Jurkat, Clone E6-1 (cell line): ENCODE data around the gene SET. TPM values are rescaled to one million over a fixed set of nuclear protein-coding genes. Genes with fewer than 3 reads are reported as not detected.
"Not testable (repeated sequence)": the region's sequence is repeated elsewhere in the genome, so short reads cannot be mapped to it uniquely, and the experiment has no call there.

Experiments
- DNase-seq: peaks from one replicate; pipeline ENCODE4 v3.0.0-alpha.2; 2011; ENCODE audit warnings: low read depth, low spot score
- H3K4me3 ChIP-seq: 2 replicates; pipeline ENCODE4 v1.5.1; 2011; ENCODE audit warnings: mild to moderate bottlenecking, low read length, control low read depth, moderate library complexity
- polyA plus RNA-seq: library from polyadenylated mRNA; unstranded; fragments of >200 nt; gene quantifications from one replicate; pipeline ENCODE4 v1.2.1, GENCODE V29; 2012; ENCODE audit warnings: missing spikeins; ENCODE audit not compliant: insufficient read length, insufficient read depth

Gene SET, protein sequence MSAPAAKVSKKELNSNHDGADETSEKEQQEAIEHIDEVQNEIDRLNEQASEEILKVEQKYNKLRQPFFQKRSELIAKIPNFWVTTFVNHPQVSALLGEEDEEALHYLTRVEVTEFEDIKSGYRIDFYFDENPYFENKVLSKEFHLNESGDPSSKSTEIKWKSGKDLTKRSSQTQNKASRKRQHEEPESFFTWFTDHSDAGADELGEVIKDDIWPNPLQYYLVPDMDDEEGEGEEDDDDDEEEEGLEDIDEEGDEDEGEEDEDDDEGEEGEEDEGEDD
- 633 TPM for polyA plus RNA-seq

DNA sequence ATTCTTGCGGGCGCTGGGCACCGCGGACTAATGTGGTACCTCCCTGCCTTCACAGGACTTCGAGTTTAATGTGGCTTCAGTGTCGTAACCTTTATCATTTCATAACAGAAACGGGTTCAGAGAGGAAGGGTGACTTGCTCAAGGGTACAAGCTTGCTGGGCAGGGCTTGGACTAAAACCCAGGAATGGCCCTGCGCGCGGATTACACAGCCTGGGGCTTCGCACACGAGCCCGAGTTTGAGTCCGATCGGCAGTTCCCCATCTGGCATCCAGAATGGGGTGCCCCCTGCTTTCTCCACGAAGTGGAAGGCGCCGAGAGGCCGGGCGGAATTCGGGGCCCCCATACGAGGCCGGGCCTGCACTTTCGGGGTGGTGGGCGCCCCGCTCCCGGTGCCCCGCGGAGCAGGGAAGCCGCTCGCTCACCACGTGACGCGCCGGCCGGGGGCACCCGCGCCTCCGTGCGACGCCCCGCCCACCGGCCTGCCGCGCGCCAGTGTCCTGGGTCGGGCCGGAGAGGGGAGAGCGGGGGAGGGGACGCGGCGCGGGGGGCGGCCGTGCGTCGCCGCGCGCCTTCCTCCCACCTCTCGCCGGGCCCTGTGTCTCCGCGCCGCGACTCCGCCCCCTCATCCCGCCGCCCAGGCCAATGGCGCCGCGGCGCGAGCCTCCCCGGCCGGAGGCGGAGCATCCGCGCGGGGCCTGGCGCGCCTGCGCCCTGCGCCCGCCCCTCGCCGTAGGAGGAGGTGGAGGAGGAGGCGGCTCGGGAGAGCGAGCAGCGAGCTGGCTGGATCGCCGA, at the start of gene SET:
SET (plus strand) TSS at position 722 of the 792 bp plus-strand sequence. CDS start 361 bp downstream, outside the sequence.
- peak; percentile 84 for DNase-seq
- peak within 1 kb of the TSS; percentile 81 for H3K4me3 ChIP-seq

DNA sequence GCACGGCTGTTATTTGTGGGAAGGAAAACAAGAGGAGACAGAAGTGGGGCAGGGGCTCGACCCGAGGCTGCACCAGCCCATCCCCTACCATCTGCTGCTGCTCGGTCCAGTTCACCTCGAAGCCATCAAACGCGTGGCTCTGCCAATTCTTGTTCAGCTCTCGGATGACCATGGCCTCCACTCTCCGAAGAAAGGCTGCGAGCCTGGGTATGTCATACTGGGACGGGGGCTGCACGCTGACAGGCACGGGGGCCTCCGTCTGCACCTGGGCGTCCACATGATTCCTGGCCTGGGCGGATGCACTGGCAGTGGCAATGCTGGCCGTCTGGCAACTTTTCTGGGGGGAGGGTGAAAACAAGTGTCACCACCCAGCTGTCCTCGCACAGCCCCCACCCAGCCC, 48.4 kb upstream of the SET start:
- no peak overlapping the region for H3K4me3 ChIP-seq
- DNase-seq, result no peak

DNA sequence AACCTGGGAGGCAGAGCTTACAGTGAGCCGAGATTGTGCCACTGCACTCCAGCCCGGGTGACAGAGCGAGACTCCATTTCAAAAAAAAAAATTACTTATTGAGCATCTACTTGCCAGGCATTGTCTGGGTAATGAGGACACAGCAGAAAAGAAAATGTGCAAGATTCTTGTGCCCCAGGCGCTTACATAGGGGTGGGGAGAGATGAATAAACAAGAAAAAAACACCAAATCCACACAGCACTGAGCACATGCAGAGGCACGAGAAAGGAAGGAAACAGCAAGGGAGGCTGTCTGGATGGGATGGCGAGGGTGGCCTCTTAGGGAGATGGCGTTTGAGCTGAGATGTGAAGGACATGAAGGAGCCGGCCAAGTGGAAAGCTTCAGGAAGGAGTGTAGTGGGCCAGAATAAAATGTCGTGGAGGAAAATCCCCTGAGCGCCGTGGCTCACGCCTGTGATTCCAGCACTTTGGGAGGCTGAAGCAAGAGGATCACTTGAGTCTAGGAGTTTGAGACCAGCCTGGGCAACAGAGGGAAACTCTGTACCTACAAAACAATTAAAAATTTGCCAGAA, 46.3 kb upstream of the SET start:
- H3K4me3 ChIP-seq, result no peak overlapping the region
- DNase-seq, result no peak

DNA sequence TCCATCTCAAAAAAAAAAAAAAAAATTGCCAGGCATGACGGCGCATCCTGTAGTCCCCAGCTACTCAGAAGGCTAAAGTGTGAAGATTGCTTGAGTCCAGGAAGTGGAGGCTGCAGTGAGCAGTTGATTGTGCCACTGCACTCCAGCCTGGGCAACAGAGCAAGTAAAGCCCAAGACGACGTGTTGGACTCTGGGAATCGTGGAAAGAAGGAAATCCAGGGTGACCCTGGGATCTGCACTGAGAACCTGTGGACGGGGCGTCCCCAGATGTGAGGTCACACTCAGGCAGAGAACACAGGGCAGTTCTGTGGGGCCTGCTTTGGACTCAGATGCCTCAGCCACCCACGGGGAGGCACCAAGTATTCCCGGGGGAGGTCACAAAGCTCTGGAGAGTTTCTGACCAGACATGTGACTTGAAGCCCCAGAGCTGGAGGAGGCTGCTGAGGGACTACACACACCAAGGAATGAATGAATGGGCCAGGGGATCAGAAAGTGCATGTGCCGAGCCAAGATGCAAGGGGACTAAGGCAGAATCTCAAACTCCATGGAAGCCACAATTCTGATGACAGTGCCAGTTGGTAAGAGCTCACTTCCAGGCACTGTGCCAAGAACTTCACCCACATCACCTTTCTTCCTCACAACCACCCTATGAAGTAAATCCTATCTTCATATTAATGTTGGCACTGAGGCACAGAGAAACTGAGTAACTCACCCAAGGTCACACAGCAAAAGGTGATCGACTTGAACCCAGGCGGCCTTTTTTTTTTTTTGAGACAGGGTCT, 45.3 kb upstream of the SET start:
- peak; percentile 45 for DNase-seq

DNA sequence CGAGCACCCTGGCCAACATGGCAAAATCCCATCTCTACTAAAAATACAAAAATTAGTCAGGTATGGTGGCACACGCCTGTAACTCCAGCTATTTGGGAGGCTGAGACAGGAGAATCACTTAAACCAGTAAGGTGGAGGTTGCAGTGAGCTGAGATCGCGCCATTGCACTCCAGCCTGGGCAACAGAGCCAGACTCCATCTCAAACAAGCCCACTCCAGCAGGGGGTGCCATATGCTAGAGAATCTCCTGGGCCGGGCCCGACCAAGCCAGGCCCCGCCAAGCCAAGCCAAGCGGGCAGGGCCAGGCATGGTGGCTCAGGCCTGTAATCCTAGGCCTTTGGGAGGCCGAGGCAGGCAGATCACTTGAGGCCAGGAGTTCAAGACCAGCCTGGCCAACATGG, 40.8 kb upstream of the SET start:
- DNase-seq, result not testable (repeated sequence)

More for the DNA sequence above, 45.3 kb upstream of the SET start:
- no peak overlapping the region for H3K4me3 ChIP-seq

DNA sequence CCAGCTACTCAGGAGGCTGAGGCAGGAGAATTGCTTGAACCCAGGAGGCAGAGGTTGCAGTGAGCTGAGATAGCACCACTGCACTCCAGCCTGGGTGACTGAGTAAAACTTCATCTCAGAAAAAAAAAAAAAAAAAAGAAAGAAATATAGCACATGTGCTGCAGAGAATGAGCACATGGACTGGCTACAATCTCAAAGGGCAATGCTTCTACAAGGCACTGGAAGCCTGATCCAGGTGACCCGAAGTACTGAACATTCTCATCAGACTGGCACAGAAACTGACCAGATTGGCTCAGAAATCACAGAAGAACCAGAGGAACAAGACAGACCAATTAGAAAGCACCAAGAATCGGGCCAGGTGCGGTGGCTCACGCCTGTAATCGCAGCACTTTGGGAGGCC, 37.2 kb upstream of the SET start:
- no peak overlapping the region for H3K4me3 ChIP-seq
- DNase-seq, result no peak

More for the DNA sequence above, 40.8 kb upstream of the SET start:
- H3K4me3 ChIP-seq, result not testable (repeated sequence)

DNA sequence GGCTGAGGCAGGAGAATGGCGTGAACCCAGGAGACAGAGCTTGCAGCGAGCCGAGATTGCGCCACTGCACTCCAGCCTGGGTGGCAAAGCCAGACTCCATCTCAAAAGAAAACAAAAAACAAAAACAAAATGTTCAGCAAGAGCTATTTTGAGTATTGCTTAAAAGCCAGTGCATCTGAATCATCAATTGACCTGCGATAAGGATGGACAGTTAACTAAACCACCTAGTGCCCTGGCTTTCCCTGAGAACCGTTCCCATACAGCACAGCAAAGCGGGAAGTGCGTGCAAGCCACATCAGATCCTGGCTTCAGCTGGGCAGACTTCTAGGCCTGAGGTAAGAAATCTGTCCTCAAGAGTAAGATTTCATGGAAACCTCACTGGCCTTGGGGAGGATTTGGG, 35.1 kb upstream of the SET start:
- no peak overlapping the region for H3K4me3 ChIP-seq
- DNase-seq, result no peak

DNA sequence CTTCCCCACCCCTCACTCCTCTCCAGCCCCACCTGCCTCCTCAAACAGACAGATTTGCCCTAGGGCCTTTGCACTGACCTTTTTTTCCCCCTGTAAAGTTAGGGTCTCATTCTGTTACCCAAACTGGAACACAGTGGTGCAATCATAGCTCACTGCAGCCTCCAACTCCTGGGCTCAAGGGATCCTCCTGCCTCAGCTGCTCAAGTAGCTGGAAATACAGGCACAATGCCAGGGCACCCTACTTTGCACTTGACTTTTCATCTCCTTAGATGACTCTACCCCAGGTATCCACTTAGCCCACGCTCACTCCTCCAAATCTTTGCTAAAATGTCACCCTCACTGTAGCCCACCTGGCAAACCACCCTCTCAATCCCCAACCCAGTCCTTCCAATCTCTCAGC, 34.5 kb upstream of the SET start:
- no peak overlapping the region for H3K4me3 ChIP-seq

DNA sequence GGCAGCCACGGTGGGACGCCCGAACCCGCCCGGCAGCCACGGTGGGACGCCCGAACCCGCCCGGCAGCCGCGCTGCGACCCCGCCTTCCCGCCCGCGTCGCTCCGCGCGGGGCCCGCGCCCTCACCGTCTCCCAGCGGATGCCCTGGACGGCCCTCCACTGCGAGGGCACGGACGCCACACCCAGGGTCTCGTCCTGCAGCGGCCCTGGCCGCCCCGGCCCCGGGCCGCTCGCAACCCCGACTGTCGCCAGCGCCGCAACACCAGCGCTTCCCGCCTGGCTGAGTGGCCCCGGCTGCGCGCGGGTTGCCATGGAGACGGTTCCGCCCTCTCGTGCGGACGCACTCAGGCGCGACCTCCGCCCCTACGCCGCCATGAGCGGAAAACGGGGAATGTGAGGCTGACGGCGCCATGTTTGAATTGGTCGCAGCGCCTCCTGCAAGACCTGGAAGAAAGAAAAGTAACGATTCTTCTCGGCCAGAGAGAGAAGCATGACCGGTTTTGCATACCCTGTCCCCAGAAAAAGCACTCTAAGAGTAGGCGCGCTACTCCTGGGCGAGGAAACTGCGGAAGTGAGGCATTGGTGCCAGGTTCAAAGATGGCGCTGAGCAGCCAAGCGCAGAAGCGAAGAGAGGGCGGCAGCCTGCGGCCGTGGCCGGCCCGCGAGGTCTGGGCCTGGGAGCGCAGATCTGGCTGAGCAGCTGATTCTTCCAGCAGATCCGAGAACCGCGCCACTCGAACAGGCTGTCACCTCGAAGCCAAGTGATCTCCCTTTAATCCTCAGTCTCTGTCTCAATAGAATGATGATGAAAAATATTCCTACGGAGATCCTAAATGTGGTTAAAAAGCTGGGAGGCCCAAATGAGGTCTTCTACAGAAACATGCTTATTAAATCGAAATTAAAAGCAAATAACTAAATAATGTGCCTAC, 32.3 kb upstream of the SET start, which contains the start of gene DYNC2I2:
DYNC2I2 (minus strand) TSS at position 432 of the 928 bp plus-strand sequence; CDS start at position 311, 121 bp downstream.
- DNase-seq, result peak; percentile 90
- peak within 1 kb of the TSS; percentile 85 for H3K4me3 ChIP-seq

More for the DNA sequence above, 34.5 kb upstream of the SET start:
- DNase-seq, result no peak

DNA sequence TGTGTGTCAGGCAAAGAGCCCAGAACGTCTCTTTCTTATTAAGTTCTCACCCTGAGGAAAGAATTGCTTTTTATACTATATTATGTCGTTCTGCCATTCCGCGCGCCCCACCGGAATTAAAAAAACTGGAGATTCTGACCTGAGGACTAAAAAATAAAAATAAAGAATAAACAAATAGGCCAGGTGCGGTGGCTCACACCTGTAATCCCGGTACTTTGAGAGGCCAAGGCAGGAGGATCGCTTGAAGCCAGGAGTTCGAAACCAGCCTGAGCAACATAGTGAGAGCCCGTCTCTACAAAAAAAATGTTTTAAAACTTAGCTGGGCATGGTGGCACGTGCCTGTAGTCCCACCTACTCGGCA, 31.7 kb upstream of the SET start:
- peak overlapping the region; percentile 85 for H3K4me3 ChIP-seq
- no peak for DNase-seq

DNA sequence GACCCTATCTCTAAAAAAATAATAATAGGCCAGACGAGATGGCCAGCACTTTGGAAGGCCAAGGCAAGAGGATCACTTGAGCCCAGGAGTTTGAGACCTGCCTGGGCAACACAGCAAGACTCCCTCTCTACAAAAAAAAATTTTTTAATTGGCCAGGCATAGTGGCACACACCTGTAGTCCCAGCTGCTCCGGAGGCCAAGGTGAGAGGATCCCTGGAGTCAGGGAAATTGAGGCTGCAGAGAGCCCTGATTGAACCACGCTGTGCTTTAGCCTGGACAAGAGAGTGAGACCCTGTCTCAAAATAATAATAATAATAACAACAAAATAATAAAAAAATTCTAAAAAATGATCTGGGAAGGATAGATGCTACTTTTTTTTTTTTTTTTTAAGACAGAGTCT, 31.2 kb upstream of the SET start:
- DNase-seq, result no peak
- H3K4me3 ChIP-seq, result no peak overlapping the region

DNA sequence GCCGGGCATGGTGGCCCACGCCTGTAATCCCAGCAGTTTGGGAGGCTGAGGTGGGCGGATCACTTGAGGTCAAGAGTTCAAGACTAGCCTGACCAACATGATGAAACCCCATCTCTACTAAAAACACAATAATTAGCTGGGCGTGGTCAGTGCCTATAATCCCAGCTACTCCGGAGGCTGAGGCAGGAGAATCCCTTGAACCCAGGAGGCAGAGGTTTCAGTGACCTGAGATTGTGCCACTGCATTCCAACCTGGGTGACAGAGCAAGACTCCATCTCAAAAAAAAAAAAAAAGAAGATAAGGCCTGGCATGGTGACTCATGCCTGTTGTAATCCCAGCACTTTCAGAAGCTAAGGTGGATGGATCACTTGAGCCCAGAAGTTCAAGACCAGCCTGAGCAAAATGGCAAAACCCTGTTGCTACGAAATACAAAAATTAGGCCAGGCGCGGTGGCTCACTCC, 22.5 kb upstream of the SET start:
- not testable (repeated sequence) for DNase-seq

DNA sequence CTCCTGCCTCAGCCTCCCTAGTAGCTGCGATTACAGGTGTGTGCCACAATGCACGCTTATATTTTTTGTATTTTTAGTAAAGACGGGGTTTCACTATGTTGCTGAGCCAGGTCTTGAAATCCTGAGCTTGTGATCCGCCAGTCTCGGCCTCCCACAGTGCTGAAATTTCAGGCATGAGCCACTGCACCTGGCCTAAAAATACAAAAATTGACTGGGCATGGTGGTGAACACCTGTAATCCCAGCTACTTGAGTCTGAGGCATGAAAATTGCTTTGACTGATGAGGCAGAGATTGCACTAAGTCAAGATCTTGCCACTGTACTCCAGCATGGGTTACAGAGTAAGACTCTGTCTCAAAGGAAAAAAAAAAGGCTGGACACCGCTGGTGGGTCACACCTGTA, 19.2 kb upstream of the SET start:
- H3K4me3 ChIP-seq, result no peak overlapping the region
- DNase-seq, result no peak

More for the DNA sequence above, 22.5 kb upstream of the SET start:
- not testable (repeated sequence) for H3K4me3 ChIP-seq

DNA sequence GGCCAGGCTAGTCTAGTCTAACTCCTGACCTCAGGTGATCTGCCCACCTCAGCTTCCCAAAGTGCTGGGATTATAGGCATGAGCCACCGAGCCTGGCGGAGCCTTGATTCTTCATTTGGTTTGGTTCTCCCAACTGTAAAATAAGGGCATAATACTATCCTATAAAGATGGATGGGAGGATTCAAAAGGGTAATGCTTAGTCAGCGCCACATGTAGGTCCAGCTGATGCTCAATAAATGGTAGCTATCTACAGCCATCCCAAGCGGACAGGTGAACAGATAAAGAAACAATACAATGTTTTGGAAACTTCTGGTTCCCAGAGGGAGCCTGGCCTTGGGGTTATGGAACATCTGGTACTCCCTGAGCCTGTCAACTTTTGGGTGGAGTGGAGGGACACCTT, 13.6 kb upstream of the SET start:
- H3K4me3 ChIP-seq, result no peak overlapping the region
- DNase-seq, result no peak

DNA sequence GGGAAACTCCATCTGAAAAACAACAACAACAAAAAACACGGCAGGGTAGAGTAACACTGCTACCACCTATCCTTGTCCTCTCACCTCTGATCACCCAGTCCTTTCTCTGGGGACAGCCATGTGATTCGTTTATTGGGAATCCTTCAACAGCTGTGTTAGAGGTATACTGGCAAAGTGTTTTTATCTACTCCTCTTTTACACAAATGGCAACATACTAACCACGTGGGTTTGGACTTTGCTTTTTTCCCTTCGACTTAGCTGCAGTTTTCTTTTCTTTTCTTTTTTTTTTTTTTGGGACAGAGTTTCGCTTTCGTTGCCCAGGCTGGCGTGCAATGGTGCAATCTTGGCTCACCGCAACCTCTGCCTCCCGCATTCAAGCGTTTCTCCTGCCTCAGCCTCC, 11.2 kb upstream of the SET start:
- no peak for DNase-seq
- no peak overlapping the region for H3K4me3 ChIP-seq

DNA sequence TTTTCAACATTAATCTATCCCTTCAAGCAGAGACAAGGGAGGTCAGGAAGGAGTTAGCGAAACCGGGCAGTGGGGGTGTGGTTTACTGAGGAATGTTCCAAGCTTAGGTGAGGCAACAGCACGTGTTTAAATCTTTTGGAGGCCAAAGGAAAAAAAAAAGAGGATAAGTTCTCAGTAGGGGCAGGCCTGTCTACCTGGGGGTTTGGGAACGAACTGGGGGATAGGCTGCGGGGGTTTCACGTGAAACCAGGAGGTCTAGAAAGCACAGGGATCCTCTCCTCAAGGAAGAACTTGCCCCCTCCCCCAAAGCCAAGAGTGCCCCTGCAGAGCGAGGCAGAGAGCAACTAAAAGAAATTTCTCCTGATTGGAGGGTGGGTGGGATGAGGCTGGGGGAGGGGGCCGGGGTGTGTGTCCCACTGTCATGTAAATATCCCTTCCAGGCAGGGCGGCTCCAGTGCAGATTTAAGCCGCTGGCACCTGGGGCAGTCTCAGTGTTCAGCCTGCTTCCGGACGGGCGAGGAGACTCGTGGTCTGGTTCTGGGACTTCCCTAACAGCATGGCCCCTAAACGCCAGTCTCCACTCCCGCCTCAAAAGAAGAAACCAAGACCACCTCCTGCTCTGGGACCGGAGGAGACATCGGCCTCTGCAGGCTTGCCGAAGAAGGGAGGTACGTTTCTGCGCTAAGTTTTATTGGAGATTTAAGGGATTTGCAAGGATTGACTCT, 5.5 kb upstream of the SET start:
- no peak for DNase-seq

DNA sequence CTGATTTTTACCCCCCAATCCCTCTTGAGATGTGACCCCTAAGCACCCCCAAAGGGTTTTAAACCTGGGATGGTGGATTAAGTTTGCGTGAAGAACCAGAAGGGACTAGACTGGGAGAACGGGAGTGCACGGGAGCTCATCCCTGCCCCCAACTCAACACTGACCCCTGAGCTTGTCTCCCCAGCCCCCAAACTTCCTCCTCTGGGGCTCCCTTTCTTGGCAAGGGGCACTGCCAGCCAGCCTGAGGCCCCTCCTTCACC, 5.0 kb upstream of the SET start:
- DNase-seq, result no peak
- H3K4me3 ChIP-seq, result peak overlapping the region; percentile 24

More for the DNA sequence above, 5.5 kb upstream of the SET start:
- H3K4me3 ChIP-seq, result no peak overlapping the region
